NB4 (cell line): ENCODE data around the gene OPCML.

Source experiments
- DNase-seq: peaks from one replicate; pipeline ENCODE4 v3.0.0; 2010; ENCODE audit warnings: low read depth
- H3K4me3 ChIP-seq: one replicate; pipeline ENCODE4 v1.5.1; 2011; ENCODE audit warnings: mild to moderate bottlenecking, low read depth, low read length, moderate library complexity
- MYC ChIP-seq: IDR thresholded peaks from 2 replicates; pipeline ENCODE4 v1.6.1; 2011; ENCODE audit warnings: low read depth, low read length
- POLR2A ChIP-seq: IDR thresholded peaks from 2 replicates; pipeline ENCODE4 v1.6.1; 2011; ENCODE audit warnings: mild to moderate bottlenecking; ENCODE audit not compliant: insufficient read length; ENCODE audit errors: extremely low read depth
- TF ChIP-seq, protein P1 (sequence below): IDR thresholded peaks from one replicate; pipeline ENCODE4 v1.5.1; 2012; ENCODE audit warnings: low read depth, low read length
- TF ChIP-seq, protein P2 (sequence below): IDR thresholded peaks from 2 replicates; pipeline ENCODE4 v1.6.1; 2011; ENCODE audit warnings: low read depth, low read length

Gene OPCML

DNA sequence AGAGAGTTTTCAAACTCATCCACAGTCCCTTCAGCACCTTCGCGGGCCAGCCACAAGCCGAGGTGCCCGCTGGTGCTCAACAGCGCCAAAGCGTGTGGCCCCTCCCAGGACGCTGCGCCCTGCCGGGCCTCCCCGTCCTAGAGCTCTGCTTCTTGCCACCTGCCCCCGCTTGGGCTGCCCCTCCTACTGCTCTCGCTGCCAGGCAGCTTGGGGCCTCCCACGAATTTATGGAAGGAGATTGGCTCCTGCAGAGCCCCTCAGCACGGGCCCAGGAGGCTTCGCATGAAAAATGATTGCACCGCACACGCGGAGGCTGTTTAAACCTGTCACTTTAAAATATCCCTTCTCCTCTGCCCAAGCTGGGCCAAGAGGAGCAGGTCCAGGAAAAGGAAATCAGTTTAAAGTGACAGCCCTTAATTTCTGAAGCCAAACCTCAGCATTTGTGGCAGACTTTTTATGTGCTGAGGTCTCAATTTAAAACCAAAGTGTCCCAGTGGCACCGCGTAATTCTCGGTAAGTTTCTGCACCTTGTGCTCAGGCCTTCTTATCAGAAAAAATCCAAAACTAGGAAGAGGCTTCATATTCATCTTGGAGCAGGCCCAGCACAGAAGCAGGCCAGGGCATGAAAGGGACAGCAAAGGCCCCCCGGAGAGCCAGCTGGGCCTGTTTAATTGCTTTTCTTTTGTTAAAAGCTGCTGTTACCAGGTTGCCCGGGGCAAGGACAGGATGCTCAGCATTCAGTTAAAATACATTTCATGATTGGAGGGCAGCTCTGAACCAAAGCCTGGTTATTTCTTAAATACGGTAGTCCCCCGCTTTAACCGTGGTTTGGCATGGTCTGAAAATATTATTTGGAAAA lies 303.6 kb downstream of the OPCML start:
- DNase-seq, result no peak
- no peak overlapping the region for H3K4me3 ChIP-seq
- TF ChIP-seq, protein P1, sequence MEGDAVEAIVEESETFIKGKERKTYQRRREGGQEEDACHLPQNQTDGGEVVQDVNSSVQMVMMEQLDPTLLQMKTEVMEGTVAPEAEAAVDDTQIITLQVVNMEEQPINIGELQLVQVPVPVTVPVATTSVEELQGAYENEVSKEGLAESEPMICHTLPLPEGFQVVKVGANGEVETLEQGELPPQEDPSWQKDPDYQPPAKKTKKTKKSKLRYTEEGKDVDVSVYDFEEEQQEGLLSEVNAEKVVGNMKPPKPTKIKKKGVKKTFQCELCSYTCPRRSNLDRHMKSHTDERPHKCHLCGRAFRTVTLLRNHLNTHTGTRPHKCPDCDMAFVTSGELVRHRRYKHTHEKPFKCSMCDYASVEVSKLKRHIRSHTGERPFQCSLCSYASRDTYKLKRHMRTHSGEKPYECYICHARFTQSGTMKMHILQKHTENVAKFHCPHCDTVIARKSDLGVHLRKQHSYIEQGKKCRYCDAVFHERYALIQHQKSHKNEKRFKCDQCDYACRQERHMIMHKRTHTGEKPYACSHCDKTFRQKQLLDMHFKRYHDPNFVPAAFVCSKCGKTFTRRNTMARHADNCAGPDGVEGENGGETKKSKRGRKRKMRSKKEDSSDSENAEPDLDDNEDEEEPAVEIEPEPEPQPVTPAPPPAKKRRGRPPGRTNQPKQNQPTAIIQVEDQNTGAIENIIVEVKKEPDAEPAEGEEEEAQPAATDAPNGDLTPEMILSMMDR, result no peak

DNA sequence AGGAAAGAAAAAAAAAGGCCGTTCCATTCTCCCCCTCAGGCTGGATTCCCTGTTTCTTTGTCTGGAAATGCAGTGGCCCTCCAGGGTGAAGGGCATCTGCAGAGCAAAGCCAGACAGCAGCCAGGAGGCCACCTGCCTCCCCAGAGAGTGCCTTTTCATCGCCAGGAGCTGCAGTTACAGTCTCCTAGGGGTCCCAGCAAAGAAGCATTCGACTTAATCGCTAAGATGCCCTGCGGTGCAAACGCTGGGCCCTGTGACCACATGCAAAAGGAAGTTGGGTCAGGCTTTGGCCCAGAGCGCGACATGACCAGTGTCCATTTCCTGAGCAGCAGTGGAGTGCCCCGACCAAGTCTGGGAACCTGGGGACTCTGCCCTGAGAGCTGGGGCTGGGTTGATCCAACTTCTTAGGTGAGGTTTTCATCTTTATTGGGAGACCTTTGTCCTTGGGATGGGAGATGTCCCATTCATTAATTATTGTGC lies 304.6 kb downstream of the OPCML start:
- no peak for DNase-seq
- TF ChIP-seq MYC, result no peak
- TF ChIP-seq, protein P2, sequence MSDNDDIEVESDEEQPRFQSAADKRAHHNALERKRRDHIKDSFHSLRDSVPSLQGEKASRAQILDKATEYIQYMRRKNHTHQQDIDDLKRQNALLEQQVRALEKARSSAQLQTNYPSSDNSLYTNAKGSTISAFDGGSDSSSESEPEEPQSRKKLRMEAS, result no peak
- TF ChIP-seq POLR2A, result no peak
- TF ChIP-seq, protein P1, result no peak
- H3K4me3 ChIP-seq, result no peak overlapping the region

DNA sequence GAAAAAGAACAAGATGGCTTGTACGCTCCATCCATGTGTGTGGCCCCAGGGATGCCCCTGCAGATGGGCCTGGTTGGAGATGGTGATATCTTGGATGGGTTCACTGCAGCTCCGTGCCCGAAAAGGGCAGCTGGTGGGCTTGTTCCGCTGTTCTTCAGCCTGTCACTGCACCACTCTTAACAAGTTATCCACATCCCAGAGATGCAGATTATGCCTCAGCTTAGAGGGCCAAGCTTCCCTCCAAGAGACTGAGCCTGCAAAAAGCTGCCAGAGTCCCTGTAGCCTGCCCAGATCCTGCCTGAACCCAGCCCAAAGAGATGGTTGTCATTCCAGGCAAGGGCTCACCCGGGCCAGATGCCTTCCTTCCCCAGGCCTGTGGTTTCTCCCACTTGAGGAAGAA lies 308.0 kb downstream of the OPCML start:
- no peak overlapping the region for H3K4me3 ChIP-seq
- no peak for DNase-seq
- TF ChIP-seq, protein P2, result no peak
- TF ChIP-seq POLR2A, result no peak
- TF ChIP-seq, protein P1, result no peak
- TF ChIP-seq MYC, result no peak

- no peak for DNase-seq
- no peak overlapping the region for H3K4me3 ChIP-seq
- TF ChIP-seq MYC, result no peak
Measured at GRCh38 chr11:133222425-133223330, 309.6 kb downstream of the OPCML start.

DNA sequence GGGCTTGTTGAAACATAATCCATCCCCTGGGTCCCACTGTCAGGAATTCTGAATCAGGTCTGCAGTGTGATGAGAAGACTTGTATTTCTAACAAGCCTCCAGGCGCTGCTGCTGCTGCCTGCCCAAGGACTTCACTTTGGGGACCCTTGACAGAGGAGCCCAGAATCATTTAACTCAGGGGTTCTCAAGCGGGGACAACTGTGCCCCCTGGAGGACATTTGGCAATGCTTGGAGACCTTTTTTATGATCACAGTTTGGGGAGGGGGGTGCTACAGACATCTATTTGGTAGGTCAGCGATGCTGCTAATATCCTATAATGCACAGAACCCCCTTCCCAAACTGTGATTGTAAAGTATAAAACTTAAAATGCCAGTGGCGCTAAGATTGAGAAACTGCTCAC lies 312.8 kb downstream of the OPCML start:
- DNase-seq, result peak; percentile 15
- no peak overlapping the region for H3K4me3 ChIP-seq
- TF ChIP-seq, protein P1, result peak; percentile 23
- no peak for TF ChIP-seq MYC

- no peak for DNase-seq
- TF ChIP-seq MYC (no peak), POLR2A (no peak)
- TF ChIP-seq, protein P2, result no peak
- TF ChIP-seq, protein P1, result no peak
- H3K4me3 ChIP-seq, result no peak overlapping the region
Measured at GRCh38 chr11:133216813-133217212, 315.5 kb downstream of the OPCML start.
